Middle frontal gyrus (tissue), 1 donor: ENCODE results near the gene TIMM44.
"Not testable (repeated sequence)": the region's sequence is repeated elsewhere in the genome, so short reads cannot be mapped to it uniquely, and the experiment has no call there.

Source experiments
- DNase-seq: peaks from one replicate; pipeline ENCODE4 v3.0.0-alpha.2; 2015; ENCODE audit warnings: low spot score; ENCODE audit errors: extremely low spot score

Gene TIMM44

GRCh38 chr19:7977021-7977722 lies 33.7 kb upstream of the TIMM44 start:
- no peak for DNase-seq

GRCh38 chr19:7976461-7976860 lies 33.0 kb upstream of the TIMM44 start:
- DNase-seq = no peak

GRCh38 chr19:7975037-7975436 lies 31.6 kb upstream of the TIMM44 start:
- DNase-seq = no peak

GRCh38 chr19:7973883-7974282 lies 30.4 kb upstream of the TIMM44 start:
- DNase-seq = peak; percentile 50

GRCh38 chr19:7971553-7972520 lies 28.4 kb upstream of the TIMM44 start:
- no peak for DNase-seq

- no peak for DNase-seq
These were observed 27.4 kb upstream of the TIMM44 start for GRCh38 chr19:7970716-7971448.

- DNase-seq = no peak
These were observed 26.1 kb upstream of the TIMM44 start for GRCh38 chr19:7969555-7969939.

- DNase-seq = no peak
These were observed 25.5 kb upstream of the TIMM44 start for GRCh38 chr19:7968796-7969554.

GRCh38 chr19:7968008-7968795 lies 24.7 kb upstream of the TIMM44 start:
- DNase-seq = no peak

GRCh38 chr19:7965921-7966665 lies 22.6 kb upstream of the TIMM44 start:
- DNase-seq = no peak

- DNase-seq = no peak
These were observed 21.9 kb upstream of the TIMM44 start for GRCh38 chr19:7965259-7965841.

- no peak for DNase-seq
These were observed 20.1 kb upstream of the TIMM44 start for GRCh38 chr19:7963566-7963965.

GRCh38 chr19:7962644-7963268 lies 19.3 kb upstream of the TIMM44 start:
- no peak for DNase-seq

GRCh38 chr19:7961920-7962626 lies 18.6 kb upstream of the TIMM44 start:
- DNase-seq = no peak

- DNase-seq = not testable (repeated sequence)
These were observed 17.6 kb upstream of the TIMM44 start for GRCh38 chr19:7961082-7961481.

GRCh38 chr19:7959211-7959610 lies 15.7 kb upstream of the TIMM44 start:
- no peak for DNase-seq

GRCh38 chr19:7955696-7956095 lies 12.2 kb upstream of the TIMM44 start:
- DNase-seq = no peak

- no peak for DNase-seq
These were observed 10.1 kb upstream of the TIMM44 start for GRCh38 chr19:7953576-7953975.
